Calu3 (cell line): ENCODE data around the gene EIF6. TPM values are rescaled to one million over a fixed set of nuclear protein-coding genes. Genes with fewer than 3 reads are reported as not detected.

Experiments used
- BruUV-seq: library from RNA; stranded (reverse); fragments of 400-500 nt; replicated peaks from 2 replicates; lab custom pipeline; 2021; lab: Mats Ljungman, UMichigan
- CTCF ChIA-PET: fragments of 300-600 bp; sonication (Branson Sonifier 250); formaldehyde crosslinking; loops from one replicate; lab custom pipeline; 2022; ENCODE audit warnings: antibody characterized with exemption; lab: Charles Lee
- DNase-seq: peaks from one replicate; pipeline ENCODE4 v3.0.0; 2022
- H3K27ac Mint-ChIP-seq: one replicate; pipeline ENCODE4 v1.8.0; 2022; ENCODE audit warnings: mixed read lengths; ENCODE audit not compliant: unreplicated experiment
- H3K27me3 Mint-ChIP-seq: one replicate; pipeline ENCODE4 v1.8.0; 2022; ENCODE audit warnings: mixed read lengths; ENCODE audit not compliant: unreplicated experiment
- H3K36me3 Mint-ChIP-seq: one replicate; pipeline ENCODE4 v1.8.0; 2022; ENCODE audit warnings: mild to moderate bottlenecking, moderate library complexity, mixed read lengths; ENCODE audit not compliant: insufficient read depth, unreplicated experiment
- H3K4me1 Mint-ChIP-seq: one replicate; pipeline ENCODE4 v1.8.0; 2022; ENCODE audit warnings: mild to moderate bottlenecking, low read depth, mixed read lengths; ENCODE audit not compliant: unreplicated experiment
- H3K4me3 Mint-ChIP-seq: one replicate; pipeline ENCODE4 v1.8.0; 2022; ENCODE audit warnings: mild to moderate bottlenecking, low read depth, moderate library complexity, mixed read lengths; ENCODE audit not compliant: unreplicated experiment
- H3K9me3 Mint-ChIP-seq: one replicate; pipeline ENCODE4 v1.8.0; 2022; ENCODE audit warnings: low read depth, mixed read lengths; ENCODE audit not compliant: unreplicated experiment
- CTCF ChIP-seq: fragments of 200-600 bp; IDR thresholded peaks from one replicate; pipeline ENCODE4 v1.8.0; 2022; ENCODE audit warnings: antibody characterized with exemption; ENCODE audit not compliant: unreplicated experiment
- intact Hi-C: fragments of 100-400 bp; cut with micrococcal nuclease; formaldehyde crosslinking; loops from one replicate; pipeline ENCODE4 v1.10.0; 2022; ENCODE audit not compliant: unreplicated experiment
- total RNA-seq: library from RNA; stranded (reverse); gene quantifications from 2 replicates; pipeline ENCODE4 v1.2.3, GENCODE V29; 2022

The EIF6 gene
- total RNA-seq, 1 experiment from 2014 or later, result 271 TPM

GRCh38 chr20:35312318-35312717 is 27.7 kb upstream of the EIF6 start:
- Mint-ChIP-seq H3K27me3 (no peaks in the 10 kb centered on the region), H3K4me3 (peak overlapping the region; percentile 27), H3K27ac (peak overlapping the region; percentile 96), H3K9me3 (no peaks in the 10 kb centered on the region), H3K4me1 (peaks cover 65% of the 10 kb centered on the region), H3K36me3 (peaks cover 12% of the 10 kb centered on the region)
- peak; percentile 69 for DNase-seq
- BruUV-seq, result no TSS peak
- TF ChIP-seq CTCF, result no peak
- intact Hi-C loops, result no loop called here
- CTCF ChIA-PET, result interaction anchor here (0.6 to 1.4 kb wide), 6 partner anchors 8 to 60 kb away, joined by 3 to 8 read pairs (median 4); no protein-coding TSS in a partner anchor

- BruUV-seq, result TSS peak; percentile 92
- Mint-ChIP-seq H3K27ac (peak overlapping the region; percentile 96), H3K27me3 (no peaks in the 10 kb centered on the region), H3K9me3 (no peaks in the 10 kb centered on the region), H3K4me1 (peaks cover 69% of the 10 kb centered on the region), H3K36me3 (peaks cover 16% of the 10 kb centered on the region), H3K4me3 (peak overlapping the region; percentile 27)
- DNase-seq, result no peak
- no peak for TF ChIP-seq CTCF
- intact Hi-C loops, result no loop called here
- CTCF ChIA-PET, result interaction anchor here (0.6 to 1.4 kb wide), 6 partner anchors 8 to 60 kb away, joined by 3 to 8 read pairs (median 4); no protein-coding TSS in a partner anchor
These were observed 27.2 kb upstream of the EIF6 start for GRCh38 chr20:35311822-35312221.

- H3K27me3 Mint-ChIP-seq, result no peaks in the 10 kb centered on the region
- peaks cover 20% of the 10 kb centered on the region for H3K36me3 Mint-ChIP-seq
- no TSS peak for BruUV-seq
- no peak for TF ChIP-seq CTCF
- no peak overlapping the region for H3K4me3 Mint-ChIP-seq
- peak; percentile 81 for DNase-seq
- peak overlapping the region; percentile 96 for H3K27ac Mint-ChIP-seq
- H3K9me3 Mint-ChIP-seq, result no peaks in the 10 kb centered on the region
- intact Hi-C loops, result no loop called here
- H3K4me1 Mint-ChIP-seq, result peaks cover 73% of the 10 kb centered on the region
- CTCF ChIA-PET, result interaction anchor here (1.3 kb wide), 1 partner anchor 61 kb away, joined by 3 read pairs; no protein-coding TSS in a partner anchor
These were observed 26.8 kb upstream of the EIF6 start for GRCh38 chr20:35311409-35311808.

GRCh38 chr20:35307666-35308653 is 23.4 kb upstream of the EIF6 start:
- Mint-ChIP-seq H3K4me1 (peaks cover 90% of the 10 kb centered on the region), H3K36me3 (peaks cover 51% of the 10 kb centered on the region), H3K27me3 (no peaks in the 10 kb centered on the region), H3K4me3 (peak overlapping the region; percentile 4), H3K9me3 (no peaks in the 10 kb centered on the region), H3K27ac (peak overlapping the region; percentile 88)
- TF ChIP-seq CTCF, result no peak
- DNase-seq, result peak; percentile 50
- no TSS peak for BruUV-seq
- CTCF ChIA-PET, result interaction anchor here (0.5 to 3.8 kb wide), 8 partner anchors 10 to 1111 kb away, joined by 3 to 25 read pairs (median 8); partner anchors contain the start of gene EIF6
- intact Hi-C loops, result no loop called here
